ENCODE measurements around the gene HTT-AS.

The HTT-AS gene

DNA sequence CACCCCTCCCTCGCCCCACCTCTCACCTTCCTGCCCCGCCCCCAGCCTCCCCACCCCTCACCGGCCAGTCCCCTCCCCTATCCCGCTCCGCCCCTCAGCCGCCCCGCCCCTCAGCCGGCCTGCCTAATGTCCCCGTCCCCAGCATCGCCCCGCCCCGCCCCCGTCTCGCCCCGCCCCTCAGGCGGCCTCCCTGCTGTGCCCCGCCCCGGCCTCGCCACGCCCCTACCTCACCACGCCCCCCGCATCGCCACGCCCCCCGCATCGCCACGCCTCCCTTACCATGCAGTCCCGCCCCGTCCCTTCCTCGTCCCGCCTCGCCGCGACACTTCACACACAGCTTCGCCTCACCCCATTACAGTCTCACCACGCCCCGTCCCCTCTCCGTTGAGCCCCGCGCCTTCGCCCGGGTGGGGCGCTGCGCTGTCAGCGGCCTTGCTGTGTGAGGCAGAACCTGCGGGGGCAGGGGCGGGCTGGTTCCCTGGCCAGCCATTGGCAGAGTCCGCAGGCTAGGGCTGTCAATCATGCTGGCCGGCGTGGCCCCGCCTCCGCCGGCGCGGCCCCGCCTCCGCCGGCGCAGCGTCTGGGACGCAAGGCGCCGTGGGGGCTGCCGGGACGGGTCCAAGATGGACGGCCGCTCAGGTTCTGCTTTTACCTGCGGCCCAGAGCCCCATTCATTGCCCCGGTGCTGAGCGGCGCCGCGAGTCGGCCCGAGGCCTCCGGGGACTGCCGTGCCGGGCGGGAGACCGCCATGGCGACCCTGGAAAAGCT is at the start of gene HTT-AS, which contains the start of gene HTT:
TSS of gene HTT-AS (minus strand) at position 461 of the 768 bp plus-strand sequence.
TSS of gene HTT (plus strand) at position 604 of the 768 bp plus-strand sequence. CDS start at position 749, 145 bp downstream.
- TF ChIP-seq, protein P1, sequence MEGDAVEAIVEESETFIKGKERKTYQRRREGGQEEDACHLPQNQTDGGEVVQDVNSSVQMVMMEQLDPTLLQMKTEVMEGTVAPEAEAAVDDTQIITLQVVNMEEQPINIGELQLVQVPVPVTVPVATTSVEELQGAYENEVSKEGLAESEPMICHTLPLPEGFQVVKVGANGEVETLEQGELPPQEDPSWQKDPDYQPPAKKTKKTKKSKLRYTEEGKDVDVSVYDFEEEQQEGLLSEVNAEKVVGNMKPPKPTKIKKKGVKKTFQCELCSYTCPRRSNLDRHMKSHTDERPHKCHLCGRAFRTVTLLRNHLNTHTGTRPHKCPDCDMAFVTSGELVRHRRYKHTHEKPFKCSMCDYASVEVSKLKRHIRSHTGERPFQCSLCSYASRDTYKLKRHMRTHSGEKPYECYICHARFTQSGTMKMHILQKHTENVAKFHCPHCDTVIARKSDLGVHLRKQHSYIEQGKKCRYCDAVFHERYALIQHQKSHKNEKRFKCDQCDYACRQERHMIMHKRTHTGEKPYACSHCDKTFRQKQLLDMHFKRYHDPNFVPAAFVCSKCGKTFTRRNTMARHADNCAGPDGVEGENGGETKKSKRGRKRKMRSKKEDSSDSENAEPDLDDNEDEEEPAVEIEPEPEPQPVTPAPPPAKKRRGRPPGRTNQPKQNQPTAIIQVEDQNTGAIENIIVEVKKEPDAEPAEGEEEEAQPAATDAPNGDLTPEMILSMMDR (IDR thresholded peaks at IDR 0.05; ENCODE audit: extremely low read depth, missing control alignments): no peak
- DNase-seq (ENCODE audit: low spot score): peak; percentile 99

DNA sequence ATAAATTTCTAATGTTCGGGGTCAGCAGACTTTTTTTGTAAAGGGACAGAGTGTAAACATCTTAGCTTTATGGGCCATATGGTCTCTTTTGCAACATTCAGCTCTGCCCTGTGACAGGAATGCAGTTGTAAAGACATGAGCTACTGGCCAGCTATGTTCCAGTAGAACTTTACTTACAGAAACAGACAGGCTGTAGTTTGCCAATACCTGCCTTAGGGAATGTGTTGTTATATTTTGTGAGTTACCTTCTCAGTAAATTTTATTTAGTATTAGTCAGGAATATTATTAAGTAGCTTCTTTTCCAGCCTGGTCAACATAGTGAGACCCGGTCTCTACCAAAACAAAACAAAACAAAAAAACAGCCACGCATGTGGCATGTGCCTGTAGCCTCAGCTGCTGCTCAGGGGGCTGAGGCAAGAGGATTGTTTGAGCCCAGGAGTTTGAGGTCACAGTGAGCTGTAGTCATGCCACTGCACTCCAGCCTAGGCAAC is 48.9 kb upstream of the HTT-AS start:
- TF ChIP-seq, protein P1 (IDR thresholded peaks at IDR 0.05; ENCODE audit: extremely low read depth, missing control alignments): no peak
- no peak for DNase-seq (ENCODE audit: low spot score)

DNA sequence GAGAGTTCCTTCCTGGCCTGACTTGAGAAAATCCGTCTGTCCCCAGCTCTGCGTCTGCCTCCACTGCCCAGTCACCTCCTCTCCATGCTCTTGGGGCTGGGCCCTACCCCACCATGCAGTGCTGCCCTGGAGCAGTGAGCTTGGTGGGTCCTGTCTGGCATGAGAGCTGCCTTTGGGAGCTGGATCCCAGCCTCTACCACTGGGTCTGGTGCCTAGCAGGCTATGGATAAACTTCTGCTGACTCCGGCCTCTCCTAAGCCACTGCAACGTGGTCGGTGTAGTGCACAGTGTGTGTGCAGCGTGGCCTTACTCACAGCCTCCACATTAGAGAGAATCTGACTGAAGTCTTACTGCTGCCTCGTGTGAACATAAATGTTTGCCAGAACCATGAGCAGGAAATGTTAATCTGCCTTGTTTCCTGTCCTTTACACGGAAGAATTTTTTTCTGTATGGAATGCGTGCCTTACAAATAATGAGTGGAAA is 47.8 kb upstream of the HTT-AS start:
- no peak for DNase-seq (ENCODE audit: low spot score)
- TF ChIP-seq, protein P1 (IDR thresholded peaks at IDR 0.05; ENCODE audit: extremely low read depth, missing control alignments): no peak

DNA sequence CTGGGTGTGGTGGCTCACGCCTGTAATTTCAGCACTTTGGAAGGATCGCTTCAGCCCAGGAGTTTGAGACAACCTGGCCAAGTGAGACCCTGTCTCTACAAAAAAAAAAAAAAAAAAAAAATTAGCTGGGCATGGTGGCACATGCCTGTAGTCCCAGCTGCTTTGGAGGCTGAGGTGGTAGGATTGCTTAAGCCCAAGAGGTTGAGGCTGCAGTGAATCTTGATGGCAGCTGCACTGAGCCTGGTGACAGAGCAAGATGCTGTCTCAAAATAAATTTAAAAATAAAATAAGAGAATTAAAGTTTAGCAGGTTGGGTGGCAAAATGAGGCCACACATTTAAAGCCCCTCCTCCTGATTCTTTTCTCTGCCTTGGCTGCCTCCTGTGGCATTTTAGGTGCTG is 47.3 kb upstream of the HTT-AS start:
- DNase-seq (ENCODE audit: low spot score): no peak
- TF ChIP-seq, protein P1 (IDR thresholded peaks at IDR 0.05; ENCODE audit: extremely low read depth, missing control alignments): no peak

DNA sequence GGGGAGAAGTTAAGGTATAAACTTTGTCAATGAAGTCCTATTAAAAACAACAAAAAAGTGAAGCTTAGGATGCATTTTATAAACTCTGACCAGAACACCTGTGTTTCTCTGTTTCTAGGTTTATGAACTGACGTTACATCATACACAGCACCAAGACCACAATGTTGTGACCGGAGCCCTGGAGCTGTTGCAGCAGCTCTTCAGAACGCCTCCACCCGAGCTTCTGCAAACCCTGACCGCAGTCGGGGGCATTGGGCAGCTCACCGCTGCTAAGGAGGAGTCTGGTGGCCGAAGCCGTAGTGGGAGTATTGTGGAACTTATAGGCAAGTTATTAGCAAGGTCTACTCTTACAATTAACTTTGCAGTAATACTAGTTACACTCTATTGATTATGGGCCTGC is 46.8 kb upstream of the HTT-AS start:
- no peak for DNase-seq (ENCODE audit: low spot score)
- TF ChIP-seq, protein P1 (IDR thresholded peaks at IDR 0.05; ENCODE audit: extremely low read depth, missing control alignments): no peak

DNA sequence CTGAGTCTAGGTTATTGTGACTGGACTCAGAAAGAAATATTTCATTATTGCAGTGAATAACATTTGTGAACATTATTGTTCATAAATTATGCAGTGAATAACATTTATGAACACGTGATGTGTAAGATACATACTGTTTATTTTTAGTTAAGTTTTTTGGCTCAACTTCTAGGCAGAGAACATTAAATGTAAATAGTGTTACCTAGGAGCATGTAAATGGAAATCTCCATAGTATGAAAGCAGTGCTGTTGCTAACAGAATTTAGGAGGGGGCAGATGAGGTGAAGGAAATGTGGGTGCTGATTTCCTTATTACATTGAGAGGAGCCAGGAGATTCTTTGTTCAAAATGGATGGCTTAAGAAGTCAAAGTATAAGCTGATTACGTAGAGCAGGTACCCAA is 45.1 kb upstream of the HTT-AS start:
- TF ChIP-seq, protein P1 (IDR thresholded peaks at IDR 0.05; ENCODE audit: extremely low read depth, missing control alignments): no peak
- no peak for DNase-seq (ENCODE audit: low spot score)

DNA sequence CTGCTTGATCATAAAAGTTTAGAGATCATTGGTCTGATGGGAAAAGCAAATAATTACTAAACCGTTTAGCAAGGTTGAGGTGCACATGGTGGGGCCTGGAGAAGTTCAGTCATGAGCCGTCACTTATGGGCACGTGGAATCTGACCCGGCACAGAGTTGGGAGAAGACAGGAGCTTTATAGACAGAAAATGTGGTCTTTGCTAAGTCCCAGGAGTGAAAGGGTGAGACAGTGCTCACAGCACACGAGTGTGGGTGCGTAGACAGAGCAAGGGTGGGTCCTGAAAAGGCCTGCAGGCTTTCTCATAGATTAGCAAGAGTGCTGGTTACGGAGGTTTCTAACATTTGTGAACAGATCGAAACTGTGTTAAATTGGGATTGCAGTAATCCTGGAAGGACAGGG is 44.0 kb upstream of the HTT-AS start:
- TF ChIP-seq, protein P1 (IDR thresholded peaks at IDR 0.05; ENCODE audit: extremely low read depth, missing control alignments): no peak
- DNase-seq (ENCODE audit: low spot score): no peak
